ENCODE measurements around the gene ST3GAL4. TPM values are rescaled to one million over a fixed set of nuclear protein-coding genes. Genes with fewer than 3 reads are reported as not detected.

The ST3GAL4 gene
- total RNA-seq, 4 donors from 2014 or later = 11.8 to 53.3 (median 34.8) TPM

DNA sequence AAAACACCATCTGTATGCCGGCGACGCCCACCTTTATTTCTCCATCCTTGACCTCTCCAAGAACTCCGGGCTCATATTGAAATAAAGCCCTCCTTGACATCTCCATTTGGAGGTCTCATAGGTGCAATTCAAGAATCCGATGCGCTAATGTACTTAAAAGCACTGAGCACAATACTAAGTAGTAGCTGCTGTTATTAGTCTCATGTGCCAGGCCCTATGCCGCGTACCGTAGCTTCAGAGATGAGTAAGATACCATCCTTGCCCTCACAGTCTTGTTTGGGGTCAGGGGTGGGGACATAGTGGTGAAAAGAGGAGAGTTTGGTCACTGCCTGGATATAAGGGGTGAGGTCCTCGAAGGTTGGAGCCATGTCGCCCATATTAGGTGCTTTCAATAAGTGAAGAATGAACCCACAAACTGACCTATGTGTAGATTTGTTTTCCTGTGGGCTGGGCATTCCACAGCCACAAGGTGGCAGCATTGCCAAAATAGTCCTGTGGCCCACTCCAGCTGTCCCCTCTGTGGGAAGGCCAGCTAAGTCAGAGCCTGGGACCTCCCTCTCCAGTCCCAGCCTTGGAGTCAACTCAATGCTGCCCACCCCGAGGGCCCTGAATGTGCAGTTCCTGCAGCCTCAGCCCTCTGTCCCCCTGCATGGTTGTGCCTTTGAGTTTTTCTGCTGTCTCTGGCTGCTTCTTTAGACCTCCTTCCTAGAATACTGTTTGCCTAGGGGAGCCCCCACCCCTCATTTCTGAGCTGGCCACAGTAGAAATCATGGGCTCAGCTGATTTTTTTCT is 45.1 kb upstream of the ST3GAL4 start:
- H3K27ac ChIP-seq = no peak overlapping the region
- intact Hi-C loops (cut with DNase I; ENCODE audit: low total_unique reads) = loop anchor here (1.0 to 10.0 kb wide), 2 partner anchors 104 to 171 kb away; no protein-coding TSS in a partner anchor
- no peaks in the 10 kb centered on the region for H3K36me3 ChIP-seq
- peak; percentile 74 to 81 for DNase-seq
- TF ChIP-seq POLR2A (IDR thresholded peaks at IDR 0.05) = no peak
- TF ChIP-seq, protein P1, sequence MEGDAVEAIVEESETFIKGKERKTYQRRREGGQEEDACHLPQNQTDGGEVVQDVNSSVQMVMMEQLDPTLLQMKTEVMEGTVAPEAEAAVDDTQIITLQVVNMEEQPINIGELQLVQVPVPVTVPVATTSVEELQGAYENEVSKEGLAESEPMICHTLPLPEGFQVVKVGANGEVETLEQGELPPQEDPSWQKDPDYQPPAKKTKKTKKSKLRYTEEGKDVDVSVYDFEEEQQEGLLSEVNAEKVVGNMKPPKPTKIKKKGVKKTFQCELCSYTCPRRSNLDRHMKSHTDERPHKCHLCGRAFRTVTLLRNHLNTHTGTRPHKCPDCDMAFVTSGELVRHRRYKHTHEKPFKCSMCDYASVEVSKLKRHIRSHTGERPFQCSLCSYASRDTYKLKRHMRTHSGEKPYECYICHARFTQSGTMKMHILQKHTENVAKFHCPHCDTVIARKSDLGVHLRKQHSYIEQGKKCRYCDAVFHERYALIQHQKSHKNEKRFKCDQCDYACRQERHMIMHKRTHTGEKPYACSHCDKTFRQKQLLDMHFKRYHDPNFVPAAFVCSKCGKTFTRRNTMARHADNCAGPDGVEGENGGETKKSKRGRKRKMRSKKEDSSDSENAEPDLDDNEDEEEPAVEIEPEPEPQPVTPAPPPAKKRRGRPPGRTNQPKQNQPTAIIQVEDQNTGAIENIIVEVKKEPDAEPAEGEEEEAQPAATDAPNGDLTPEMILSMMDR (IDR thresholded peaks at IDR 0.05) = peak; percentile 84 to 88 (median 87)
- no peak overlapping the region for H3K4me3 ChIP-seq
- H3K9me3 ChIP-seq = no peaks in the 10 kb centered on the region
- no peaks in the 10 kb centered on the region for H3K4me1 ChIP-seq
- no peaks in the 10 kb centered on the region for H3K27me3 ChIP-seq

DNA sequence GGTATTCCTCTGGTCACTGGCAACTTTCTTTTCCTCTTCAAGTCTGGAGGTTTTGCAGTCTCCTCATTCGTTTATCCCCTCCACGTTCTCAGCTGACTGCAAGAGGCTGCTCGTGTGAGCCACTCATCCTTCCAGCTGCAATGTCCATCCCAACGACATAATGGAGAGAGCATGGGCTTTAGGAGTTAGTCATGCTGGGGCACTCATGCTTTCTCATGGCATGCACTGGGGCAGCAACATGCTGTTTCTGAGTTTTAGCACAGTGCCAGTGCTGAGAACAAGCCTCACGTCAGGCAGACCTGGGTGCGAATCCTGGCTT is 44.5 kb upstream of the ST3GAL4 start:
- no peaks in the 10 kb centered on the region for H3K36me3 ChIP-seq
- no peaks in the 10 kb centered on the region for H3K27me3 ChIP-seq
- no peak for TF ChIP-seq POLR2A (IDR thresholded peaks at IDR 0.05)
- TF ChIP-seq, protein P1 (IDR thresholded peaks at IDR 0.05) = no peak
- no peaks in the 10 kb centered on the region for H3K4me1 ChIP-seq
- H3K4me3 ChIP-seq = no peak overlapping the region
- intact Hi-C loops (cut with DNase I; ENCODE audit: low total_unique reads) = loop anchor here (1.0 to 10.0 kb wide), 2 partner anchors 104 to 170 kb away; no protein-coding TSS in a partner anchor
- DNase-seq = no peak
- no peaks in the 10 kb centered on the region for H3K9me3 ChIP-seq
- no peak overlapping the region for H3K27ac ChIP-seq

- TF ChIP-seq POLR2A (IDR thresholded peaks at IDR 0.05) = no peak
- no peaks in the 10 kb centered on the region for H3K27me3 ChIP-seq
- H3K9me3 ChIP-seq = no peaks in the 10 kb centered on the region
- no peak overlapping the region for H3K27ac ChIP-seq
- DNase-seq = no peak
- no peak overlapping the region for H3K4me3 ChIP-seq
- intact Hi-C loops (cut with DNase I; ENCODE audit: low total_unique reads) = loop anchor here (10.0 kb wide), 1 partner anchor 103 kb away; no protein-coding TSS in a partner anchor
- no peaks in the 10 kb centered on the region for H3K4me1 ChIP-seq
- no peaks in the 10 kb centered on the region for H3K36me3 ChIP-seq
Measured at GRCh38 chr11:126311401-126312291, 43.8 kb upstream of the ST3GAL4 start.

DNA sequence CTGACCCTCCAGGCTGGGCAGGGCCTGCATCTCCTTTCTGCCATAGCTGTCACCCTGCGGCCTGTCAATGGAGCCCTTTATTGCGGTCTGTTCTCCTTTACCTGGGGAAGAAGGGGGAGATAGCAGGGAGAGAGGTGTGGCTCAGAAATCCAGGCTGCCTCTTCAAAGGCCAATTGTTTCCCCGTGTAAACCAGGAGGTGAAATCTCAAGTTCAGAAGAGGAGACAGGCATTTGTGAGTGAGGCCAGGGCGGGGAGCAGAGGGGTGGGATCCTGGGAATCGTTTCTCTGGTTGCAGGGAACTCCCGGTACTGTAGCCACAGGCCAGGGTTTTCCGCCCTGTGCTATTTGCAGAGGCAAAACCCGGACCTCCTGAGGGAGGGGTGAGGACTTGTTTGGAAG is 42.5 kb upstream of the ST3GAL4 start:
- H3K36me3 ChIP-seq = no peaks in the 10 kb centered on the region
- no peak overlapping the region for H3K27ac ChIP-seq
- intact Hi-C loops (cut with DNase I; ENCODE audit: low total_unique reads) = loop anchor here (10.0 kb wide), 1 partner anchor 102 kb away; no protein-coding TSS in a partner anchor
- no peaks in the 10 kb centered on the region for H3K4me1 ChIP-seq
- DNase-seq = no peak
- TF ChIP-seq POLR2A (IDR thresholded peaks at IDR 0.05) = no peak
- TF ChIP-seq, protein P1 (IDR thresholded peaks at IDR 0.05) = no peak
- no peaks in the 10 kb centered on the region for H3K27me3 ChIP-seq
- H3K4me3 ChIP-seq = no peak overlapping the region
- no peaks in the 10 kb centered on the region for H3K9me3 ChIP-seq

DNA sequence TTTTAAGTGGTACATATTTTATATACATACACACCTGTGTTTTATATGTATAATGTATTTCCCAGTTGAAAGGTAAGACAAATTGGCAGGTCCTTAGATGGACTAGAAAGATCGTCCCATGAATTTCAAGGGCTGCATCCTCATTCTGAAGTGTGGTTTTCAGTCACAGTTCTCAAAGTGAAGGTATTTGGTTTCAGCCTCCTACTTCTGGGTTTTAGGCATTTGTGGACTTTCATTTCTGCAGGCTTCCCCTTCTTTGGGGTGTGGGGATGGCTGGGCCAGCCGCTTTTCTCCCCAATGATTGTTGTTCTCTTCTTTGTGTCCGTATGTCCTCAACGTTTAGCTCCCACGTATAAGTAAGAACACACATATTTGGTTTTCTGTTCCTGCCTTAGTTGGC is 41.7 kb upstream of the ST3GAL4 start:
- Histone ChIP-seq H3K36me3 (no peaks in the 10 kb centered on the region), H3K27ac (no peak overlapping the region), H3K9me3 (no peaks in the 10 kb centered on the region), H3K27me3 (no peaks in the 10 kb centered on the region), H3K4me1 (no peaks in the 10 kb centered on the region), H3K4me3 (no peak overlapping the region)
- intact Hi-C loops (cut with DNase I; ENCODE audit: low total_unique reads) = loop anchor here (10.0 kb wide), 1 partner anchor 101 kb away; no protein-coding TSS in a partner anchor
- TF ChIP-seq, protein P1 (IDR thresholded peaks at IDR 0.05) = no peak
- TF ChIP-seq POLR2A (IDR thresholded peaks at IDR 0.05) = no peak
- DNase-seq = no peak
